ENCODE data around the gene PIK3R6. TPM values are rescaled to one million over a fixed set of nuclear protein-coding genes. Genes with fewer than 3 reads are reported as not detected.

PIK3R6 gene
- total RNA-seq, 1 donor from 2014 or later, result not detected

DNA sequence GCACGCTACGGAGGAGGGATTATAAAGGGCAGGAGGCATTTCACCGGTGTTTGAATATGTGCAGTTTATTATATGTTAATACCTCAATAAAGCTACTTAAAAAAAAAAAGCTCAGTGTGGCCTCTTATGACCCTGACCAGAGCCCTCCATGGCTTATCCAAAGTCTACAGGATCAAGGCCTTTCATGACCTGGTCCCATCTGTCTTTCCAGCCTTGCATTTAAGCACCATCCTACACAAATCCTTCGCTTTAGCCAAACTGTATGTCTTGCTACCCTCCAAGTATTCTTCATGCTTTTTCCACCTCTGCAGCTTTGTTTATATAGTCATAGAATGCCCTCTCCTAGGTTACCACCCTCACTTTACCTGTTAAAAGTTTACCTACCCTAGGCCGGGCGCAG, 74.8 kb downstream of the PIK3R6 start:
- TF ChIP-seq, protein P1, sequence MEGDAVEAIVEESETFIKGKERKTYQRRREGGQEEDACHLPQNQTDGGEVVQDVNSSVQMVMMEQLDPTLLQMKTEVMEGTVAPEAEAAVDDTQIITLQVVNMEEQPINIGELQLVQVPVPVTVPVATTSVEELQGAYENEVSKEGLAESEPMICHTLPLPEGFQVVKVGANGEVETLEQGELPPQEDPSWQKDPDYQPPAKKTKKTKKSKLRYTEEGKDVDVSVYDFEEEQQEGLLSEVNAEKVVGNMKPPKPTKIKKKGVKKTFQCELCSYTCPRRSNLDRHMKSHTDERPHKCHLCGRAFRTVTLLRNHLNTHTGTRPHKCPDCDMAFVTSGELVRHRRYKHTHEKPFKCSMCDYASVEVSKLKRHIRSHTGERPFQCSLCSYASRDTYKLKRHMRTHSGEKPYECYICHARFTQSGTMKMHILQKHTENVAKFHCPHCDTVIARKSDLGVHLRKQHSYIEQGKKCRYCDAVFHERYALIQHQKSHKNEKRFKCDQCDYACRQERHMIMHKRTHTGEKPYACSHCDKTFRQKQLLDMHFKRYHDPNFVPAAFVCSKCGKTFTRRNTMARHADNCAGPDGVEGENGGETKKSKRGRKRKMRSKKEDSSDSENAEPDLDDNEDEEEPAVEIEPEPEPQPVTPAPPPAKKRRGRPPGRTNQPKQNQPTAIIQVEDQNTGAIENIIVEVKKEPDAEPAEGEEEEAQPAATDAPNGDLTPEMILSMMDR (conservative IDR thresholded peaks at IDR 0.05; ENCODE audit: low read depth, low read length), result no peak
- no peak overlapping the region for H3K4me3 ChIP-seq (ENCODE audit: low read depth, low read length)
- DNase-seq (ENCODE audit: low read depth), result no peak

DNA sequence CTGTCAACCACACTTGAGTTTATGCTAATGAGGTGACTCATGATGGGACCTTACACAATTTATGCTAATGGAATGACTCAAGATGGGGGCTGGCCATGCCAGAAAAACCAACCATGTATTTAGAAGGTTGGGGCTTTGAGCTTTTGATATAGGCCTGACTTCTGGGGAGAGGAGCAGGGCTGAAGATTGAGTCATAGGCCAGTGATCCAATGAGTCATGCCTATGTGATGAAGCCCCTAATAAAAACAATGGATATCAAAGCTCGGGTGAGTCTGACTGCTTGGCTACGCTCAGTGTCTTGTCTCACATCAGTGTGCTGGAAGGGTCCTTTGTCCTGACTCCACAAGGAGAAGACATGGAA, 75.6 kb downstream of the PIK3R6 start:
- TF ChIP-seq, protein P1 (conservative IDR thresholded peaks at IDR 0.05; ENCODE audit: low read depth, low read length), result no peak
- no peak overlapping the region for H3K4me3 ChIP-seq (ENCODE audit: low read depth, low read length)
- peak; percentile 20 for DNase-seq (ENCODE audit: low read depth)

DNA sequence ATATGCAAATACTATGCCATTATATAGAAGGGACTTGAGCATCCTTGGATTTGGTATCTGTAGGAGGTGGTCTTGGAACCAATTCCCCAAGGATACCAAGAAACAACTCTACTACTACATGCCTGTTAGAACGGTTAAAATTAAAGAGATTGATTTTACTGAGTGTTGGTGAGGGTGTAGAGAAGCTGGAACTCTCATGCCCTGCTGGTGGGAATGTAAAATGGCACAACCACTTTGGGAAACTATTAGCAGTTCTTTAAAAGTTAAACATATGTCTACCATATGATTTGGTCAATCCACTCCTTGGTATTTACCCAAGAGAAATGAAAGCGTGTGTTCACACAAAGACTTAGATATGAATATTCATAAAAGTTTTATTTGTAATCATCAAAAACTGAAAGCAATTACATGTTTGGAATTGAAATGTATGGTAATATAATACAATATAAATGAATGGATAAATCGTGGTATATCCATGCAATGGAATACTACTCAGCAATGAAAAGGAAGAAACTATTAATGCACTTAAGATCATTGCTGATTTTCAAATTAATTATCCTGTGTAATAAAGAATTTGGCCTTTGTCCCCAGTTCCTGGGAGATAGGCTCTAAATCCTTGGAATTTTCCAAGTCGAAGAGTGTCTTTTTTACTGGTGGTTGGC, 76.1 kb downstream of the PIK3R6 start:
- TF ChIP-seq, protein P1 (conservative IDR thresholded peaks at IDR 0.05; ENCODE audit: low read depth, low read length), result peak; percentile 14
- no peak for DNase-seq (ENCODE audit: low read depth)
- H3K4me3 ChIP-seq (ENCODE audit: low read depth, low read length), result no peak overlapping the region

DNA sequence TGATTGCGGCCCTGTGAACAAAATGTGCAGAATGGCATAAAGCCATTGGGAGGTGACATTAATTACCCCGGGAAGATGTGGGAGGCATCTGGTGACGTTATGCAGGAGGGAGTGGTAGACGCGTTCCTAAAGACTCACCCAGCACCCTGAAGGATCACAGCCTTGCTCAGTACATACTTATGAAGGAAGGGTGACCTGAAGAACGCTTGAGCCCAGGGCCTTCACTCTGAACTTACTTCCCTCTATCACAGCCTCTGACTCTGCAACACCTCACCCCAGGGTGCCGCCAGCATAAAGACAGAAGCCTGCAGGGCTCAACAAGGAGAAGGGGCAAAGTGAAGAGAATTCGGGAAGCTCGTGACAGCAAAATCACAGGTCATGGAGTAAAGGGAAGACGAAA, 77.7 kb downstream of the PIK3R6 start:
- no peak overlapping the region for H3K4me3 ChIP-seq (ENCODE audit: low read depth, low read length)
- TF ChIP-seq, protein P1 (conservative IDR thresholded peaks at IDR 0.05; ENCODE audit: low read depth, low read length), result no peak
- DNase-seq (ENCODE audit: low read depth), result no peak

DNA sequence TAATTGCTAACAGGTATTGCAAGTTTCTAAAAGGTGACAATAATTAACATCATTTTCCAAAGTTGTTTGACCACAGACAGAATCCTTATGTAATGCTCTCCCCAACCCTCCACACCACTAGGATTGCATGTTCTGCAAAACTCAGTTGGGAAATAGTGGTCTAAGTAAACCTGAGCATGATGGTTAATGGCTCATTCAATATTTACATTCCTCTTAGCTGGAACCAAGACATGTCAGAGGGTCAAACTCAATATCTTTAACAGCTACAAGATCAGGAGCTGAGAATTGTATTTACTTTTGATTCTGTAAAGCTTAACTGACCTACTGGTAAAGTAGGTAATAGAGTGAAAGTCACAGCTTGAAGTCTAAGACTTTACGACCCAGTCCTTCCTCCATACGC, 78.5 kb downstream of the PIK3R6 start:
- TF ChIP-seq, protein P1 (conservative IDR thresholded peaks at IDR 0.05; ENCODE audit: low read depth, low read length), result no peak
- no peak overlapping the region for H3K4me3 ChIP-seq (ENCODE audit: low read depth, low read length)
- DNase-seq (ENCODE audit: low read depth), result no peak

DNA sequence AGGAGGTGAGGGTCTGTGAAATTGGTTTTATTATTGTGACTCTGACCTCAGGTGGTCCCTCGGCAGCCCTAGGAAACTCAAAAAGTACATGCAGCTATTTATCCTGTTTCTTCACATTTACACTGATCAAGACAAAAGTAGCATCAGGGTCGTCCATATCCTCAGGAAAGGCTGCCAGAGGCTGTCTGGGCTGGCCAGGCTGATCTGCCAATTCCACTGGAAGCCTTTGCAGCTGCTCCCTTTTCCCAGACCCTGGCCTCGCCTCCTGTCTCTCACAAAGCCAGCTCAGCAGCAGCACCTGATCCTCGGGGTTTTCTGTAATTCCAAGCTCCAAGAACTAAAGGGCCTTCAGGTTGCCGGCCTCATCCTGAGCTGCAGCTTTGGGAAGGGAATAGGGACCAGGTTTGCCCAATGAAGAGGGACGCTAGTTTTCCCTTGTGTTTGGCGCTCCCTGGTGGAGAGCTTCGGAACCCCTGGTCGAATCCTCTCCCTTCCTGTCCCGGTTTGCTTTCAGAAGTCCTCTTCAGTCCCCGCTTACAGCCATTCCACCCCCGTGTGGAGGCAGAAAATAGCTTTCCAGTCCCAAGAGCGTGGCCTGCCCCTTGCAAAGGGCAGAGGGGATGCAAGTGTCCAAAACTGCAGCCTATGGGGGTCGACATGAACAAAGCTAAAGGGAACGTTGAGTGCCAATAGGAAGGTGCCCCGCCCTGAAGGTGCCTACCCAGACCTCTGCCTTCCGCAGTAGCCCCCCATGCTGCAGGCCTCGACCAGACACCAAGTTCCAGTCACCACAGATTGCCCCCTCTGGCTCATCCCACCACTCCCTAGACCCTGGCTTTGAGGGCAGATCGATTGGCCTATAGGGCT, 81.7 kb downstream of the PIK3R6 start:
- no peak overlapping the region for H3K4me3 ChIP-seq (ENCODE audit: low read depth, low read length)
- TF ChIP-seq, protein P1 (conservative IDR thresholded peaks at IDR 0.05; ENCODE audit: low read depth, low read length), result peak; percentile 86
- no peak for DNase-seq (ENCODE audit: low read depth)

Measured in epithelial cell of proximal tubule (primary cell).